Vagina (tissue), 2 donors: ENCODE data around the gene PIN1. TPM values are rescaled to one million over a fixed set of nuclear protein-coding genes. Genes with fewer than 3 reads are reported as not detected.

Experiments
- DNase-seq, 2 donors: peaks; one replicate each; pipeline ENCODE4 v3.0.0-alpha.2; 2017; ENCODE audit errors: extremely low spot score in 2 of 2
- H3K27ac ChIP-seq: fragments of 200-600 bp; sonication (generic); one replicate; pipeline ENCODE4 v1.5.1; 2019
- H3K27me3 ChIP-seq: fragments of 200-600 bp; sonication (generic); one replicate; pipeline ENCODE4 v1.5.1; 2019
- H3K36me3 ChIP-seq, 2 donors: fragments of 200-600 bp; sonication (generic); one replicate each; pipeline ENCODE4 v1.5.1; 2017 to 2019
- H3K4me1 ChIP-seq: fragments of 200-600 bp; sonication (generic); one replicate; pipeline ENCODE4 v1.5.1; 2019
- H3K4me3 ChIP-seq, 2 donors: fragments of 200-600 bp; sonication (generic); 1 replicate in 1 of 2; 2 replicates in 1 of 2; pipeline ENCODE4 v1.5.1; 2016 to 2019
- H3K9me3 ChIP-seq: fragments of 200-600 bp; sonication (generic); one replicate; pipeline ENCODE4 v1.5.1; 2019
- POLR2A ChIP-seq, 2 donors: fragments of 450-650 bp; IDR thresholded peaks; one replicate each; pipeline ENCODE4 v1.6.1; 2017; ENCODE audit warnings: antibody characterized with exemption in 2 of 2, mild to moderate bottlenecking in 2 of 2, moderate library complexity in 2 of 2
- POLR2AphosphoS5 ChIP-seq, 2 donors: sonication (generic); formaldehyde crosslinking; IDR thresholded peaks; one replicate each; pipeline ENCODE4 v1.9.0; 2017; ENCODE audit warnings: antibody characterized with exemption in 2 of 2, mild to moderate bottlenecking in 2 of 2, low read depth in 1 of 2; ENCODE audit not compliant: insufficient read depth in 1 of 2
- intact Hi-C: fragments of 100-400 bp; cut with DNase I; formaldehyde crosslinking; loops from one replicate; pipeline ENCODE4 v1.15.1; 2023
- total RNA-seq: library from RNA; depleted of rRNA; stranded (reverse); fragments of >200 nt; gene quantifications from one replicate; pipeline ENCODE4 v1.2.3, GENCODE V29; 2016
- TF ChIP-seq, protein P1 (sequence below), 3 experiments: fragments of 450-650 bp in 2 of 3; fragments of 200-600 bp in 1 of 3; sonication (generic) in 1 of 3; IDR thresholded peaks; one replicate each; pipeline ENCODE4 v1.5.1; 2017 to 2019; ENCODE audit warnings: antibody characterized with exemption in 3 of 3, mild to moderate bottlenecking in 2 of 3, moderate library complexity in 2 of 3

The PIN1 gene
- total RNA-seq, 1 donor from 2014 or later, result 73.4 TPM

DNA sequence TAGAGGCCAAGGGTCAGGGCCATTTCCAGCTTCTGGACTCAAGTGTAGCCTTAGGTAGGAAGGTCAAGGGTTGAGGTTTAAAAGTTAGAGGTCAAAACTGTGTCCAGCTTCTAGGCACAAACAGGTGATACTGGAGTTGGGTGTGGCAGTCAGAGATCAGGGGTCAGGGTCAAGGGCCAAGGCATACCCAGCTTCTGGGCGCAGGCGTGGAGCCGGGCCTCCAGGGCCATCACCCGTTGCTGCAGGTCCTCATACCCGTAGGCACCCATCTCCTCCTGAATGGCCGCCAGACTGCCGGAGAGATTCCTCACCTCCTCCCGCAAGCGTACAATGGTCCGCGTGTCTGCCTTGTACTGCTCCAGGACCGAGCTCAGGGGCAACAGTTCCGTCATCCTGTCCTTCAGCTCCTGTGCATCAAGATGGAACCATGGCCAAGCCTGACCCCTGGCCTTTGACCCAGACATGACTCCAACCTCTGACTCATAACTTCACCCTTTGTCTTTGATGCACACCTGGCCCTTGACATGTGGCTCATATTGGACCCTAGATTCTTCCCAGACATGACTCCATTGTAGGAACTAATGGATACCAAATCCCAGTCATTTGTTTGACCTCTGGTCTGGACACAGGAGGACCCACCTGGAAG is 22.1 kb downstream of the PIN1 start:
- Histone ChIP-seq H3K9me3 (no peaks in the 10 kb centered on the region), H3K4me3 (no peak overlapping the region), H3K4me1 (no peaks in the 10 kb centered on the region), H3K27me3 (no peaks in the 10 kb centered on the region), H3K27ac (no peak overlapping the region), H3K36me3 (no peaks in the 10 kb centered on the region)
- intact Hi-C loops, result no loop called here
- TF ChIP-seq, protein P1, sequence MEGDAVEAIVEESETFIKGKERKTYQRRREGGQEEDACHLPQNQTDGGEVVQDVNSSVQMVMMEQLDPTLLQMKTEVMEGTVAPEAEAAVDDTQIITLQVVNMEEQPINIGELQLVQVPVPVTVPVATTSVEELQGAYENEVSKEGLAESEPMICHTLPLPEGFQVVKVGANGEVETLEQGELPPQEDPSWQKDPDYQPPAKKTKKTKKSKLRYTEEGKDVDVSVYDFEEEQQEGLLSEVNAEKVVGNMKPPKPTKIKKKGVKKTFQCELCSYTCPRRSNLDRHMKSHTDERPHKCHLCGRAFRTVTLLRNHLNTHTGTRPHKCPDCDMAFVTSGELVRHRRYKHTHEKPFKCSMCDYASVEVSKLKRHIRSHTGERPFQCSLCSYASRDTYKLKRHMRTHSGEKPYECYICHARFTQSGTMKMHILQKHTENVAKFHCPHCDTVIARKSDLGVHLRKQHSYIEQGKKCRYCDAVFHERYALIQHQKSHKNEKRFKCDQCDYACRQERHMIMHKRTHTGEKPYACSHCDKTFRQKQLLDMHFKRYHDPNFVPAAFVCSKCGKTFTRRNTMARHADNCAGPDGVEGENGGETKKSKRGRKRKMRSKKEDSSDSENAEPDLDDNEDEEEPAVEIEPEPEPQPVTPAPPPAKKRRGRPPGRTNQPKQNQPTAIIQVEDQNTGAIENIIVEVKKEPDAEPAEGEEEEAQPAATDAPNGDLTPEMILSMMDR (IDR thresholded peaks at IDR 0.05), result no peak
- no peak for DNase-seq

- H3K4me3 ChIP-seq, result no peak overlapping the region
- H3K36me3 ChIP-seq, result no peaks in the 10 kb centered on the region
- no peaks in the 10 kb centered on the region for H3K9me3 ChIP-seq
- intact Hi-C loops, result no loop called here
- no peak overlapping the region for H3K27ac ChIP-seq
- TF ChIP-seq POLR2AphosphoS5 (IDR thresholded peaks at IDR 0.05; ENCODE audit: insufficient read depth in 1 of 2, low read depth in 1 of 2) (no peak), POLR2A (IDR thresholded peaks at IDR 0.05) (no peak)
- TF ChIP-seq, protein P1 (IDR thresholded peaks at IDR 0.05), result no peak
- no peaks in the 10 kb centered on the region for H3K4me1 ChIP-seq
- no peak for DNase-seq
- H3K27me3 ChIP-seq, result no peaks in the 10 kb centered on the region
These were observed 23.0 kb downstream of the PIN1 start for GRCh38 chr19:9857920-9858746.

DNA sequence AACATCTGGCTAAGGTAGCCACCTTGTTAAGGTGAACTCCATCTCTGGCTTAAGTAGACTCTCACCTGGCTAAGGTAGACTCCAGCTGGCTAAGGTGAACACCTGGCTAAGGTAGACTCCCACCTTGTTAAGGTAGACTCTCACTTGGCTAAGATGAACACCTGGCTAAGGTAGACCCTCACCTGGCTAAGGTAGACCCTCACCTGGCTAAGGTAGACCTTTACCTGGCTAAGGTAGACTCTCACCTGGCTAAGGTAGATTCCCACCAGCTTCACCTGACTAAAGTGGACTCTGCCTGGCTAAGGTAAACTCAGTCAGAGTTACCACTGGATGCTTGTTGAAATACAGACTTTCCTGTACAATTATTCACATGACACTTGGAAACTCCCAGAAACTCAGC is 23.6 kb downstream of the PIN1 start:
- Histone ChIP-seq H3K27ac (no peak overlapping the region), H3K36me3 (no peaks in the 10 kb centered on the region), H3K4me3 (no peak overlapping the region), H3K27me3 (no peaks in the 10 kb centered on the region), H3K4me1 (no peaks in the 10 kb centered on the region), H3K9me3 (no peaks in the 10 kb centered on the region)
- intact Hi-C loops, result no loop called here
- DNase-seq, result no peak
- TF ChIP-seq POLR2A (IDR thresholded peaks at IDR 0.05) (no peak), POLR2AphosphoS5 (IDR thresholded peaks at IDR 0.05; ENCODE audit: insufficient read depth in 1 of 2, low read depth in 1 of 2) (no peak)
- TF ChIP-seq, protein P1 (IDR thresholded peaks at IDR 0.05), result no peak

DNA sequence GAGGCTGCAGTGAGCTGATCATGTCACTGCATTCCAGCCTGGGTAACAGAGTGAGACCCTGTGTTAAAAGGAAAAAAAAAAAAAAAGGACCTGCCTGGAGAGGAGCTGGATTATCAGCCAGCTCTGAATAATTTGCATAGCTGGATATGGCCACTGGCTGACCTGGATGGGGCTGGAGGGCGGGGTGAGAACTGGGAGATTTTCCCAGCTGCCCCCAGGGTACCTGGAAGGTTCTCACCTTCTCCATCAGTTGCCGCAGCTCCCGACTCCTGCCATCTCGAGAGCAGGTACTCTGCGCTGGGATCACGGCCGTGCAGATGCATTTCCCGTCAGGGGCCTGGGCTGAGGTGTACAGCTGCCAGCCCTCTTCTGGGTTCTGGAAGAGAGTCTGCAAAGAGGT is 25.3 kb downstream of the PIN1 start:
- no peak for DNase-seq
- Histone ChIP-seq H3K4me1 (no peaks in the 10 kb centered on the region), H3K27ac (no peak overlapping the region), H3K9me3 (no peaks in the 10 kb centered on the region), H3K4me3 (no peak overlapping the region), H3K27me3 (no peaks in the 10 kb centered on the region), H3K36me3 (no peaks in the 10 kb centered on the region)
- TF ChIP-seq POLR2AphosphoS5 (IDR thresholded peaks at IDR 0.05; ENCODE audit: insufficient read depth in 1 of 2, low read depth in 1 of 2) (no peak), POLR2A (IDR thresholded peaks at IDR 0.05) (no peak)
- TF ChIP-seq, protein P1 (IDR thresholded peaks at IDR 0.05), result no peak
- intact Hi-C loops, result no loop called here

- intact Hi-C loops, result no loop called here
- H3K4me1 ChIP-seq, result no peaks in the 10 kb centered on the region
- H3K27me3 ChIP-seq, result no peaks in the 10 kb centered on the region
- no peak overlapping the region for H3K4me3 ChIP-seq
- H3K27ac ChIP-seq, result no peak overlapping the region
- TF ChIP-seq POLR2A (IDR thresholded peaks at IDR 0.05) (no peak), POLR2AphosphoS5 (IDR thresholded peaks at IDR 0.05; ENCODE audit: insufficient read depth in 1 of 2, low read depth in 1 of 2) (no peak)
- TF ChIP-seq, protein P1 (IDR thresholded peaks at IDR 0.05), result no peak
- no peaks in the 10 kb centered on the region for H3K9me3 ChIP-seq
- H3K36me3 ChIP-seq, result no peaks in the 10 kb centered on the region
- DNase-seq, result no peak
These were observed 26.4 kb downstream of the PIN1 start for GRCh38 chr19:9861503-9861902.
